NT2/D1 (cell line): ENCODE data around the gene USP40.

ENCODE experiments used
- DNase-seq: peaks from one replicate; pipeline ENCODE4 v3.0.0-alpha.2; 2011; ENCODE audit warnings: low read depth, low spot score
- H3K27me3 ChIP-seq: 2 replicates; pipeline ENCODE4 v1.6.0; 2011; ENCODE audit warnings: mild to moderate bottlenecking; ENCODE audit not compliant: insufficient read length, insufficient read depth
- H3K36me3 ChIP-seq: 2 replicates; pipeline ENCODE4 v1.6.1; 2011; ENCODE audit warnings: mild to moderate bottlenecking, low read length, mixed read lengths; ENCODE audit not compliant: insufficient read depth, insufficient read length
- H3K4me1 ChIP-seq: 2 replicates; pipeline ENCODE4 v1.5.1; 2011; ENCODE audit not compliant: insufficient read depth, insufficient read length
- H3K4me3 ChIP-seq: 2 replicates; pipeline ENCODE4 v1.5.1; 2011; ENCODE audit warnings: low read depth; ENCODE audit not compliant: insufficient read length
- H3K9ac ChIP-seq: 2 replicates; pipeline ENCODE4 v1.6.0; 2011; ENCODE audit warnings: low read depth; ENCODE audit not compliant: insufficient read length
- H3K9me3 ChIP-seq: 2 replicates; pipeline ENCODE4 v1.5.1; 2011; ENCODE audit warnings: mild to moderate bottlenecking, low read length; ENCODE audit not compliant: insufficient read depth
- SUZ12 ChIP-seq: IDR thresholded peaks from 2 replicates; pipeline ENCODE4 v1.6.1; 2011; ENCODE audit not compliant: insufficient read length, insufficient read depth; ENCODE audit errors: extremely low read depth
- YY1 ChIP-seq: IDR thresholded peaks from 2 replicates; pipeline ENCODE4 v1.6.1; 2011; ENCODE audit not compliant: insufficient read length, insufficient read depth
- ZNF274 ChIP-seq: IDR thresholded peaks from 2 replicates; pipeline ENCODE4 v1.6.1; 2011; ENCODE audit warnings: mild to moderate bottlenecking, low read depth, low read length

The USP40 gene

GRCh38 chr2:233486778-233487552 is 79.6 kb downstream of the USP40 start:
- no peak overlapping the region for H3K4me3 ChIP-seq
- peaks cover 57% of the 10 kb centered on the region for H3K36me3 ChIP-seq
- no peak overlapping the region for H3K9ac ChIP-seq
- TF ChIP-seq YY1 (no peak), ZNF274 (no peak), SUZ12 (no peak)
- H3K27me3 ChIP-seq, result no peaks in the 10 kb centered on the region
- H3K9me3 ChIP-seq, result peaks cover 33% of the 10 kb centered on the region
- H3K4me1 ChIP-seq, result no peaks in the 10 kb centered on the region
- DNase-seq, result no peak

DNA sequence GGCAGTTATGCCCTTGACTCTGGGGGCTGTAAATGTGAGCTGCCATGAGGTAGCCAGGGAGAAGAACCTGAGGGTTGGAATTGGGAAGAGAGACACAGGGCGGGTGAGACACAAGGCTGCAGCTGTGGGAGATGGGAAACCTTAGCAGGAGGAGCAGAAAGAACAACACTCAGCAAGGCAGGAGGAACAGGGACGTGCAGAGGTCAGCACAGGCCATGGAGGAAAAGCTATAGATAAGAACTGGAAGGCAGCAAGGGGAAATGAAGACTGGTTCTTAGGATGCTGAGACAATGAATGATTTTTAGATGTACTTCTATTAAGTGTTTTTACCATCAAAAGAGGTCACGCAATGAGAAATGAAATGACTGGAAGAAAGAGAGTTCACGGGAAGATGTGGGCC is 80.2 kb downstream of the USP40 start:
- H3K4me3 ChIP-seq, result no peak overlapping the region
- H3K9ac ChIP-seq, result no peak overlapping the region
- H3K36me3 ChIP-seq, result peaks cover 59% of the 10 kb centered on the region
- DNase-seq, result no peak
- peaks cover 36% of the 10 kb centered on the region for H3K9me3 ChIP-seq
- H3K4me1 ChIP-seq, result no peaks in the 10 kb centered on the region
- no peaks in the 10 kb centered on the region for H3K27me3 ChIP-seq
- TF ChIP-seq YY1 (no peak), SUZ12 (no peak), ZNF274 (no peak)

- Histone ChIP-seq H3K4me1 (no peaks in the 10 kb centered on the region), H3K27me3 (no peaks in the 10 kb centered on the region), H3K9ac (no peak overlapping the region), H3K36me3 (peaks cover 59% of the 10 kb centered on the region), H3K4me3 (no peak overlapping the region), H3K9me3 (peaks cover 36% of the 10 kb centered on the region)
- no peak for DNase-seq
- TF ChIP-seq ZNF274 (no peak), YY1 (no peak), SUZ12 (no peak)
These were observed 80.9 kb downstream of the USP40 start for GRCh38 chr2:233485726-233486125.

DNA sequence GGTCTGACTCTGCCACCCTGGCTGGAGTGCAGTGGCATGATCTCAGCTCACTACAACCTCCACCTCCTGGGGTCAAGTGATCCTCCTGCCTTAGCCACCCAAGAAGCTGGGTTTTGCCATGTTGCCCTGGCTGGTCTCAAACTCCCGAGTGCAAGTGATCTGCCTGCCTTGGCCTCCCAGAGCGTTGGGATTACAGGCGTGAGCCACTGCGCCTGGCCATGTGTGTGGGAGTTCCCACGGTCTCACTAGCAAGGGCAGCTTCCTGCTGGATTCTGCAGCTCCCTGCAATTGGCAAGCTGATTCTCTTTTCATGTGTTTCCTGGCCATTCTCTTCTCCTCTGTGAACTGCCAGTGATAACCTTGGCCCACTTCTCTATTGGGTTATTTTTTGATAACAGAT is 84.0 kb downstream of the USP40 start:
- no peak for TF ChIP-seq SUZ12
- Histone ChIP-seq H3K4me3 (no peak overlapping the region), H3K27me3 (no peaks in the 10 kb centered on the region), H3K9ac (no peak overlapping the region), H3K36me3 (peaks cover 75% of the 10 kb centered on the region), H3K9me3 (peaks cover 36% of the 10 kb centered on the region), H3K4me1 (no peaks in the 10 kb centered on the region)
- no peak for DNase-seq

DNA sequence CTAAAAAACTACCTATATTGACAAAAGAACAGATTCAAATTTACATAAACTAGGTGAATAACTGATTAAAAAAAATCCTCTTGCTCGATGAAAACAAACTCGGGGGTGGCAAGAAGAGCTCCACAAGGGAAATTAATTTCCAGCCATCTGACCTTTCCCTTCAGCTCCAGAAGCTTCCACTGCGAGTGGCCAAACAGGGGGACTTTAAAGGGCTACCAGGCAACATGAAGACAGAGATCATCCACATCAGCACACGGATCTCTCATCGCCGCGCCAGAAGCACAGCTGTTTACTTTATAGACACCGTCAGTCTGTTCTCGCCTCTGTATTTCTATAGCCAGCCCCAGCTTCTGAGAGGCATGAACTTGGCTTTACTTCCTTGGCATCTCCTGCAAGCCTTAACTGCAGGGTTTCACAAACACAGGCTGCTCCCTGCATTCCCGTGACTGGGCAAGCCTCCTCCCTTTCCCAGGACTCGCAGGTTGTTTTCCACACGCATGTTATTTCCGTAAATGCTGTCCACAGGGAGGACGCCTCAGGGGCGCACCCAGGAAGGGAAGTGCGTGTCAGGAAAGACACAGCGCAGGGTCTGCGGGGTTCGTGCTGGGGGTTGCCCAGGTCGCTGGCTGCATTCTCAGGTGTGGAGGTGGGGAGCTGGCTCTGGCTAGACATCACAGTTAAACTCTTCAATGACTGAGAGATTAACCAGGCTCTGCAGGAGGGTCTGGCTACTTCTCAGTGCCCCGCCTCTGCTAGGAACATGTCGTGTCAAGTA is 85.0 kb downstream of the USP40 start:
- Histone ChIP-seq H3K4me1 (no peaks in the 10 kb centered on the region), H3K9me3 (peaks cover 36% of the 10 kb centered on the region), H3K9ac (no peak overlapping the region), H3K4me3 (no peak overlapping the region), H3K27me3 (no peaks in the 10 kb centered on the region), H3K36me3 (peaks cover 85% of the 10 kb centered on the region)
- DNase-seq, result no peak
- TF ChIP-seq YY1, result no peak
- no peak for TF ChIP-seq SUZ12
- no peak for TF ChIP-seq ZNF274

DNA sequence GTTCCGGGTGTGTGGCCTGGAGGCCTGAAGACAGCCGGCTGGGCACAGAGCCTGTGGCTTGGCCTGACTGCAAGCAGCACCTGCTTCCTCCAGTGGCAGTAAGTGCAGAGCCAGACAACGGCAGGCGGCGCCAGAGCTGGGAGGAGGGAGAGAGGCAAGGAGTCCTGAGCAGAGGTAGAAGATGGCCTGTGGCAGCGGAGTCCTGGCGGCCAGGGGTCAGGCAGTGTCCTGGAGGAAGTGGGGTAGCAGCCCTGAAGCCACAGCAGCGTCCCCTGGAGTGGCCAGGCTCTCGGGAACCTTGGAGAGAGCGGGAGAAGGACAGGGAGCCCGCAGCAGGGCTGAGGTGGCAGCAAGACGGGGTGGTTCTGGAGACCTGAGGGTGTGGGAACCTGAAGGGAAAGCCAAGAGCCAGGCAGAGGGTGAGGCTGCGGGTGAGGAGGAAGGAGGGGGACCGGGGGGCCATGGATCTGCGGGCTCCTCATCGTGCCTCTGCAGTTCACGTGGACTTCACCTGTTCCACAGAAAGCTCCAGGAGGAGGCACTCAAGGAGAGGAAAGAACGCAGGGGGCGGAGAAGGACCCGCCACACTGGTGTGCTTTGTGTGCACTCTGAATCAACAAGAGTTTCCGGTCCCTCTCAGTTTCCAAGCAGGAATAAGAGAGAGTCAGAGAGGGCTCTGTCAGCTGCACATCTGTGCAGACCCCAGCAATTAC is 85.9 kb downstream of the USP40 start:
- no peak overlapping the region for H3K9ac ChIP-seq
- H3K9me3 ChIP-seq, result peaks cover 36% of the 10 kb centered on the region
- no peak overlapping the region for H3K4me3 ChIP-seq
- H3K36me3 ChIP-seq, result peaks cover 90% of the 10 kb centered on the region
- H3K27me3 ChIP-seq, result no peaks in the 10 kb centered on the region
- TF ChIP-seq YY1, result no peak
- TF ChIP-seq ZNF274, result no peak
- no peak for TF ChIP-seq SUZ12
- H3K4me1 ChIP-seq, result no peaks in the 10 kb centered on the region
- DNase-seq, result no peak
